Measurements from ENCODE around the gene IL16.

The IL16 gene

DNA sequence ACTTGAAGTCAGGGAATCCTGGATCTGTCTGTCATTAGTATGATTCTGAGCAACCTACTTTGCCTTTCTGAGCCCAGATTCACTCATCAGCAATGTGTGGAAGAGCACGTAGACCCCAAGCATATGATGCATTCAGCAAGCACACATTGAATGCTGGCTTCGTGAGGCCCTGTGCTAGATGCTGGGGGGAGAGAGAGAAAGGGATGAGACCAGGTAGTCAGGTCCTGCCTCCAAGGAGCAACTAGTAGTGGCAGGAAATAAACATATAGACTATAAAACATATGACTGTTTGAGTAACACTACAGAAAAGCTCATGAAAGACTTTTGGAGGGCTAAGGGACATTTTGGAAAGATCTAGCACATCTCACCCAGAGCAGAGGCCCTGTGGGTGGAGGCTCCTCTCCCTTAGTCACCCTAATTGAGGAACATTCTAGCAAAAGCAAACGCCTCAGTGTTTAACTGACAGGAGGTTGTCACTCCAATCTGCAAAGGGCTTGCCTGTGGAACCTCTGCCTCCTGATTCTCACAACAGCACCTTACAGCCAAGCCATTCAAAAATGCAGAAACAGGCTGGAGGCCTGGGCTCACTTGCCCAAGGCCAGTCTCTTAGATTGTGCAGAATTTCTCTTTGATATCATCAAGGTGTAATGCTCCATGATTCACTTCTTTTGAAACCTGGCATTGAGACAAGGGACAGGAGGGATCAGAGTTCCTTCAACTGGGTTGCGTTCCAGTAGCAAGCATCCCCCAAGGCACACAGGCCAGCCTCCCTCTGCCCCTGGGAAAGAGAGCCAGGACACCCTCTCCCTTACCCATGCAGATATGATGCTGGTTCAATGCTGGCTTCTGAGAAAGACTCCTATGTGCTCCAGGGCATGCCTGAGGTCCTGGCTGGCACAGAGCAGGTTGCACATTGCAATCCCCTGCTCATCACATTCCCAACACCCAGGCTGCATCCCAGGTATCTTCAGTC lies 101.2 kb downstream of the IL16 start:
- Histone ChIP-seq H3K4me3 (ENCODE audit: low read length) (no peak overlapping the region), H3K27me3 (replicated peaks; ENCODE audit: control insufficient read depth, insufficient read depth, low read length) (no peaks in the 10 kb centered on the region), H3K4me1 (ENCODE audit: control insufficient read depth, insufficient read depth, low read length) (peaks cover 11% of the 10 kb centered on the region), H3K9me3 (ENCODE audit: control insufficient read depth, low read length) (no peaks in the 10 kb centered on the region), H3K36me3 (ENCODE audit: control insufficient read depth, insufficient read depth, low read length, severe bottlenecking) (peaks cover 49% of the 10 kb centered on the region), H3K9ac (ENCODE audit: low read length) (no peak overlapping the region)
- no peak for DNase-seq (ENCODE audit: low read depth)

- H3K4me3 ChIP-seq (ENCODE audit: low read length), result no peak overlapping the region
- peaks cover 11% of the 10 kb centered on the region for H3K4me1 ChIP-seq (ENCODE audit: control insufficient read depth, insufficient read depth, low read length)
- no peaks in the 10 kb centered on the region for H3K9me3 ChIP-seq (ENCODE audit: control insufficient read depth, low read length)
- peaks cover 51% of the 10 kb centered on the region for H3K36me3 ChIP-seq (ENCODE audit: control insufficient read depth, insufficient read depth, low read length, severe bottlenecking)
- H3K9ac ChIP-seq (ENCODE audit: low read length), result no peak overlapping the region
- H3K27me3 ChIP-seq (replicated peaks; ENCODE audit: control insufficient read depth, insufficient read depth, low read length), result no peaks in the 10 kb centered on the region
- no peak for DNase-seq (ENCODE audit: low read depth)
These were observed 101.9 kb downstream of the IL16 start for GRCh38 chr15:81298611-81299010.

DNA sequence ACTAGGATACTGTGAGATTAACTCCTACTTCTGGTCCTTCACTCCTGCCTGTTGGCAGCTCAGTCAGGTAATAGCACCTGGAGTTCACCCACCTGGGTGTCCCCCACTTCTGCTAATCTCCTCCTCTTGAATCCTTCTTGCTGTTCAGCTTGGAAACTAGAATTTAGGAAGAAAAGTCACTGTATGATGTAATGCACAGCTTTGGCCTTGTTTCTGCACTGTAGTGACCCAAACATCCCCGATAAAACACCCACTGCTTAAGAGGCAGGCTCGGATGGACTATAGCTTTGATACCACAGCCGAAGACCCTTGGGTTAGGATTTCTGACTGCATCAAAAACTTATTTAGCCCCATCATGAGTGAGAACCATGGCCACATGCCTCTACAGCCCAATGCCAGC lies 102.5 kb downstream of the IL16 start:
- Histone ChIP-seq H3K4me3 (ENCODE audit: low read length) (no peak overlapping the region), H3K9me3 (ENCODE audit: control insufficient read depth, low read length) (no peaks in the 10 kb centered on the region), H3K27me3 (replicated peaks; ENCODE audit: control insufficient read depth, insufficient read depth, low read length) (no peaks in the 10 kb centered on the region), H3K4me1 (ENCODE audit: control insufficient read depth, insufficient read depth, low read length) (peaks cover 13% of the 10 kb centered on the region), H3K36me3 (ENCODE audit: control insufficient read depth, insufficient read depth, low read length, severe bottlenecking) (peaks cover 52% of the 10 kb centered on the region), H3K9ac (ENCODE audit: low read length) (no peak overlapping the region)
- no peak for DNase-seq (ENCODE audit: low read depth)

- H3K4me3 ChIP-seq (ENCODE audit: low read length), result no peak overlapping the region
- no peak for DNase-seq (ENCODE audit: low read depth)
- H3K9ac ChIP-seq (ENCODE audit: low read length), result no peak overlapping the region
- H3K9me3 ChIP-seq (ENCODE audit: control insufficient read depth, low read length), result no peaks in the 10 kb centered on the region
- peaks cover 52% of the 10 kb centered on the region for H3K36me3 ChIP-seq (ENCODE audit: control insufficient read depth, insufficient read depth, low read length, severe bottlenecking)
- no peaks in the 10 kb centered on the region for H3K27me3 ChIP-seq (replicated peaks; ENCODE audit: control insufficient read depth, insufficient read depth, low read length)
- H3K4me1 ChIP-seq (ENCODE audit: control insufficient read depth, insufficient read depth, low read length), result peaks cover 13% of the 10 kb centered on the region
These were observed 103.1 kb downstream of the IL16 start for GRCh38 chr15:81299630-81300273.

GRCh38 chr15:81301385-81301784 lies 104.7 kb downstream of the IL16 start:
- Histone ChIP-seq H3K9me3 (ENCODE audit: control insufficient read depth, low read length) (no peaks in the 10 kb centered on the region), H3K4me3 (ENCODE audit: low read length) (no peak overlapping the region), H3K4me1 (ENCODE audit: control insufficient read depth, insufficient read depth, low read length) (peaks cover 7% of the 10 kb centered on the region), H3K27me3 (replicated peaks; ENCODE audit: control insufficient read depth, insufficient read depth, low read length) (no peaks in the 10 kb centered on the region), H3K36me3 (ENCODE audit: control insufficient read depth, insufficient read depth, low read length, severe bottlenecking) (peaks cover 59% of the 10 kb centered on the region), H3K9ac (ENCODE audit: low read length) (no peak overlapping the region)
- DNase-seq (ENCODE audit: low read depth), result no peak

DNA sequence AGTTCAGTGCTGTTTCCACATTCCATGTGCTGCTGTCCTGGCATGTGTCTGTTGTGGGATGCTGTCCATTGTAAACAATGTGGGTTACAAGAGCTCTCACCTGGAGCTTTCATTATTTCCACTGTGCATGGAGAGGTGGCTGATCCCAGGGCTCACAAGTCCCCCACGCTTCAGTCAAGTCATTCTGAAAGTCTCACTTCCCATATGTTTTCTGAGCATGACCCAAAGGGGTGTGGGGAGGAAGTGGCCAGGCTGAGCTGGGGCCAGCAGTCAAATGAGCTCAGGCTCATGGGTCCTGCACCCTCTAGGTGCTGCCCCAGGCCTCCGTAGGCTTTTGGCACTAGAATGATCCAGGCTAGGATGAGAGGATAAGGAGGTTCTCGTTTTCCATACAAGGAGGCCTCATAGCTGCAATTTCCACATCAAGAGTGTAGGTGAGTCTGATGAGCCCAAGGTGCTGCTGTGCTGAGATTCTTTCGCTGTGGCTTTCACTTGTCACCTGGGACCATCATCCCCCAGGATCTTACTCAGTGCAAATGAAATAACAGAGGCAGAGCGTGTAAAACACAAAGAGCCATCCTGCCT lies 105.2 kb downstream of the IL16 start:
- DNase-seq (ENCODE audit: low read depth), result no peak
- Histone ChIP-seq H3K9ac (ENCODE audit: low read length) (no peak overlapping the region), H3K4me1 (ENCODE audit: control insufficient read depth, insufficient read depth, low read length) (peaks cover 7% of the 10 kb centered on the region)

GRCh38 chr15:81302701-81303109 lies 106.0 kb downstream of the IL16 start:
- H3K9me3 ChIP-seq (ENCODE audit: control insufficient read depth, low read length), result no peaks in the 10 kb centered on the region
- peaks cover 54% of the 10 kb centered on the region for H3K36me3 ChIP-seq (ENCODE audit: control insufficient read depth, insufficient read depth, low read length, severe bottlenecking)
- H3K27me3 ChIP-seq (replicated peaks; ENCODE audit: control insufficient read depth, insufficient read depth, low read length), result no peaks in the 10 kb centered on the region
- no peak overlapping the region for H3K9ac ChIP-seq (ENCODE audit: low read length)
- no peak for DNase-seq (ENCODE audit: low read depth)
- H3K4me1 ChIP-seq (ENCODE audit: control insufficient read depth, insufficient read depth, low read length), result peaks cover 6% of the 10 kb centered on the region
- no peak overlapping the region for H3K4me3 ChIP-seq (ENCODE audit: low read length)

More for the DNA sequence above, 105.2 kb downstream of the IL16 start:
- Histone ChIP-seq H3K36me3 (ENCODE audit: control insufficient read depth, insufficient read depth, low read length, severe bottlenecking) (peaks cover 60% of the 10 kb centered on the region), H3K4me3 (ENCODE audit: low read length) (no peak overlapping the region), H3K9me3 (ENCODE audit: control insufficient read depth, low read length) (no peaks in the 10 kb centered on the region), H3K27me3 (replicated peaks; ENCODE audit: control insufficient read depth, insufficient read depth, low read length) (no peaks in the 10 kb centered on the region)

DNA sequence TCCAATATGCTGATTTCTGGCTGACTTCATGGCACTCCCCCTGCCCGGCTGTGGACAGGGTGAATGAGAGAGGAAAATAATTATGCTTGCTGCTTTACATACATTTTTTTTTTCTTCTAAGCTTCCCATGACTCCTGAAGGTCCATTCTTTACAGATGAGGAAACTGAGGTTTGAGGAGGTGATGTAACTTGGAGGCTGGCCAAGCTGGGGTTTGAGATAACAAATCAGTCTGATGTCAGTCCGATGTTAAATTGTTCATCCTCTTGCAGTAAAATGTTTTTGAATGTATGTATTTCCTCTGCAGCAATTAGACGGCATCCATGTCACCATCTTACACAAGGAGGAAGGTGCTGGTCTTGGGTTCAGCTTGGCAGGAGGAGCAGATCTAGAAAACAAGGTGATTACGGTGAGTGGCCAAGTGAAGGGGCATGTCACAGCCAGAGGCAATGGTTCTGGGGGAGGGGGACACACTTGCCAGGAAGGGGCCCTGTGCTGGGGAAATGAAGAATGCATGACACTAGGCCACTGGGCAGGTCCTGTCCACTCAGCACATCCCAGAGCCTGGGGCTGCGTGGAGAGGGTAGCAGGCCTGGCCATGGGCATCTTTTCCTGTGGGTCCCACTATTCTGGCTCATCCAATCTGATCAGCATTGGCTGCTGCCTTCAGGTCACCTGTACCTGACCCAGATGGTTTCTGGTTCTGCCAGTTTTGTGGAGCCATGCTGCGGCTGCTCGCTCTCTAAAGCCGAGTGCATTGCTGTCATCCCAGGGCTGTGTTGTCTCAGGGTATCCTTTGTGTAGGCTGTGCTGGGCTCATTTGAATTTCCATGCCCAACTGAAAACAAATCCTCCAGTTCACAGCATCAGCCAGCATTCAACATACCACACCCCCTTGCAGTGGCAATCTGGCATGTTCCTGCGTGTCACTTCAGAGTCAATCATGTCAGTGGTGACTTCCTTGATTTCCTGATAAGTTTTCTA lies 106.9 kb downstream of the IL16 start:
- Histone ChIP-seq H3K9me3 (ENCODE audit: control insufficient read depth, low read length) (no peaks in the 10 kb centered on the region), H3K4me1 (ENCODE audit: control insufficient read depth, insufficient read depth, low read length) (peaks cover 14% of the 10 kb centered on the region), H3K27me3 (replicated peaks; ENCODE audit: control insufficient read depth, insufficient read depth, low read length) (no peaks in the 10 kb centered on the region), H3K36me3 (ENCODE audit: control insufficient read depth, insufficient read depth, low read length, severe bottlenecking) (peaks cover 49% of the 10 kb centered on the region), H3K9ac (ENCODE audit: low read length) (no peak overlapping the region), H3K4me3 (ENCODE audit: low read length) (no peak overlapping the region)
- DNase-seq (ENCODE audit: low read depth), result no peak

- Histone ChIP-seq H3K9ac (ENCODE audit: low read length) (no peak overlapping the region), H3K9me3 (ENCODE audit: control insufficient read depth, low read length) (no peaks in the 10 kb centered on the region), H3K4me3 (ENCODE audit: low read length) (no peak overlapping the region), H3K4me1 (ENCODE audit: control insufficient read depth, insufficient read depth, low read length) (peaks cover 15% of the 10 kb centered on the region), H3K36me3 (ENCODE audit: control insufficient read depth, insufficient read depth, low read length, severe bottlenecking) (peaks cover 43% of the 10 kb centered on the region), H3K27me3 (replicated peaks; ENCODE audit: control insufficient read depth, insufficient read depth, low read length) (no peaks in the 10 kb centered on the region)
- DNase-seq (ENCODE audit: low read depth), result no peak
These were observed 107.5 kb downstream of the IL16 start for GRCh38 chr15:81304226-81304625.

DNA sequence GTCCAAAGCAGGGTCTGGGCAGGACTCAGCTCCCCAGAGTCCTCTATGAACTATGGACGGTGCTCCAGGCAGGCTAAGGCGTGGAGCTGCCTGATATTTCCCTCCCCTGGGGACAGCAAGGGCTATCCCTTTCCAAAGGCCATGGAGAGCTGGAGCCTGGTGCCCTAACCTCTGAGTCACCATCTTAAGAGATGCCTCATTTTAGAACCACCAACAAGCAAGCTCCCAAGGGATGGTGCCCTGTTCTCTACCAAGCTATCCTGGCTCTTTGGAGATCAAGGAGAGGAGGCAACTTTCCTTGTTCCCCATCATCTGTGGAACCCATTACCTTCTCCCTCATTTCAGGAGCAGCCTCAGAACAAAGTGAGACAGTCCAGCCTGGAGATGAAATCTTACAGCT lies 111.6 kb downstream of the IL16 start:
- Histone ChIP-seq H3K4me1 (ENCODE audit: control insufficient read depth, insufficient read depth, low read length) (peaks cover 39% of the 10 kb centered on the region), H3K36me3 (ENCODE audit: control insufficient read depth, insufficient read depth, low read length, severe bottlenecking) (peaks cover 17% of the 10 kb centered on the region), H3K9me3 (ENCODE audit: control insufficient read depth, low read length) (no peaks in the 10 kb centered on the region), H3K9ac (ENCODE audit: low read length) (no peak overlapping the region), H3K27me3 (replicated peaks; ENCODE audit: control insufficient read depth, insufficient read depth, low read length) (no peaks in the 10 kb centered on the region), H3K4me3 (ENCODE audit: low read length) (no peak overlapping the region)
- no peak for DNase-seq (ENCODE audit: low read depth)
